ENCODE data around the gene GLA.

Gene GLA

DNA sequence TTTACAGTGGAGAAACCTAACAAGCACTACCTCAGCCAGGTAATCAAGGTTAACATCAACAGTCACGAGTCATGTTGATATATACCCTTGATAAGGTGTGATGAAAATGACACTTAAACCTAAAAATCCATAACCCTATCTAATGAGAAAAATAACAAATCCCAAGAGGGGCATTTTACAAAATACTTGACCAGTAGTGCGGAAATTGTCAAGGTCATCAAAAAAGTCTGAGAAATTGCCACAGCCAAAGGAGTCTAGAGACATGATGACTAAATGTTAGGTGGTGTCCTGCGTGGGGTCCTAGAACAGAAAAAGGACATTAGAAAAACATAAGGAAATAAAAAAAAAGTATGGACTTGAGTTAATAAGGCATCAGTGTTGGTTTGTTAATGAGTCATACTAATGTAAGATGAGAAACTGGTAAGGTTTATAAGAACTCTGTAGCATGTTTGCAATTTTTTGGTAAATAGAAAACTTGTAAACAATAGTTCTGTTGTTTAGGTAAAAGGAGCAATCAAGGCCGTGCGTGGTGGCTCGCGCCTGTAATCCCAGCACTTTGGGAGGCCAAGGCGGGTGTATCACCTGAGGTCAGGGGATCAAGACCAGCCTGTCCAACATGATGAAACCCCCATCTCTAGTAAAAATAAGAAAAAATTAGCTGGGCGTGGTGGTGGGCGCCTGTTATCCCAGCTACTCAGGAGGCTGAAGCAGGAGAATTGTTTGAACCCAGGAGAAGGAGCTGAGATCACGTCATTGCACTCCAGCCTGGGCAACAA, 14.0 kb downstream of the GLA start:
- Histone ChIP-seq H3K4ac (ENCODE audit: low read length) (no peak overlapping the region), H2AK5ac (ENCODE audit: low read depth, low read length) (no peak overlapping the region), H3K27ac (replicated peaks; ENCODE audit: low read length) (no peak overlapping the region), H2BK12ac (ENCODE audit: low read length) (no peak overlapping the region), H3K4me2 (ENCODE audit: insufficient read depth, low read length, poor library complexity, severe bottlenecking) (no peak overlapping the region), H3K9ac (ENCODE audit: low read depth, low read length, poor library complexity) (no peak overlapping the region), H4K8ac (ENCODE audit: low read depth, low read length) (no peak overlapping the region), H2BK120ac (ENCODE audit: low read depth, low read length) (no peak overlapping the region), H3K14ac (ENCODE audit: low read length) (no peak overlapping the region), H3K18ac (ENCODE audit: low read length) (no peak overlapping the region), H3K23ac (ENCODE audit: low read depth, low read length, poor library complexity) (no peak overlapping the region), H4K91ac (ENCODE audit: low read depth, low read length, poor library complexity) (no peak overlapping the region), H3K79me1 (ENCODE audit: low read depth, low read length) (peaks cover 3% of the 10 kb centered on the region), H2AFZ (ENCODE audit: low read length) (no peak overlapping the region), H3K4me1 (ENCODE audit: control insufficient read depth in 2 of 2, insufficient read depth in 1 of 2, low read depth in 1 of 2, low read length in 2 of 2) (peaks cover 3 to 9% of the 10 kb centered on the region in 2 donors), H2BK5ac (ENCODE audit: low read length) (no peak overlapping the region), H3K27me3 (ENCODE audit: control insufficient read depth in 3 of 3, insufficient read depth in 3 of 3, low read depth in 1 of 3, low read length in 3 of 3) (no peaks in the 10 kb centered on the region), H3K9me3 (replicated peaks in 1 of 2; ENCODE audit: control insufficient read depth in 2 of 2, insufficient read depth in 1 of 2, low read depth in 1 of 2, low read length in 2 of 2) (no peaks in the 10 kb centered on the region), H3K4me3 (ENCODE audit: low read length in 2 of 2) (no peak overlapping the region), H3K36me3 (replicated peaks in 1 of 2; ENCODE audit: control insufficient read depth in 2 of 2, insufficient read depth in 2 of 2, low read length in 2 of 2) (peaks cover 8 to 52% of the 10 kb centered on the region in 2 donors), H2BK15ac (ENCODE audit: low read length) (no peak overlapping the region)
- no CpG with 5 or more reads among the region's 11 CpGs for WGBS, 2 donors (ENCODE audit: extremely low coverage in 2 of 2, insufficient read length in 2 of 2, insufficient replicate concordance in 1 of 2)
- no peak for DNase-seq (ENCODE audit: low spot score)

DNA sequence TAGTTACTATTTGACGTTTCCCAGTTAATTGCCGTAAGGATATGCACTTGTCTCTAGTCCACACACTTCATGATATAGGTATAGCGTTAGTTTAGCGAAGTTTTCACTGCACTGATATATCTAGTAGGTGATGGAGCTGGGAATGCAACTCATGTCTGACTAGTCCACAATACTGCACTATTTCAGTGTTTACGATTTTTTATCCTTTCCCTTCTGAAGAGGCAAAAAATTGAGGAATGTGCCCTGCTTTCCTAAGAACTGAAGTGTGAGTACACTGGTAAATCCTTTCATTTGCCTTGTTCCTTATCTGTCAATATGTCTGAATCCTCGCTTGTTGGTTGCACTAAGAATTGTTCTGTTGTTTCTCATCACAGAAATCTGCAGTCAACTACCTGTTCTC, 15.9 kb downstream of the GLA start:
- no peak overlapping the region for H3K14ac ChIP-seq (ENCODE audit: low read length)
- no peak overlapping the region for H3K18ac ChIP-seq (ENCODE audit: low read length)
- H3K23ac ChIP-seq (ENCODE audit: low read depth, low read length, poor library complexity) = no peak overlapping the region
- H2BK5ac ChIP-seq (ENCODE audit: low read length) = no peak overlapping the region
- no peak overlapping the region for H3K4ac ChIP-seq (ENCODE audit: low read length)
- H2BK12ac ChIP-seq (ENCODE audit: low read length) = no peak overlapping the region
- peaks cover 3 to 9% of the 10 kb centered on the region in 2 donors for H3K4me1 ChIP-seq (ENCODE audit: control insufficient read depth in 2 of 2, insufficient read depth in 1 of 2, low read depth in 1 of 2, low read length in 2 of 2)
- no peak overlapping the region for H4K8ac ChIP-seq (ENCODE audit: low read depth, low read length)
- no peaks in the 10 kb centered on the region for H3K27me3 ChIP-seq (ENCODE audit: control insufficient read depth in 3 of 3, insufficient read depth in 3 of 3, low read depth in 1 of 3, low read length in 3 of 3)
- H2BK120ac ChIP-seq (ENCODE audit: low read depth, low read length) = no peak overlapping the region
- DNase-seq (ENCODE audit: low spot score) = no peak
- no CpG with 5 or more reads among the region's 6 CpGs for WGBS, 2 donors (ENCODE audit: extremely low coverage in 2 of 2, insufficient read length in 2 of 2, insufficient replicate concordance in 1 of 2)
- no peak overlapping the region for H2BK15ac ChIP-seq (ENCODE audit: low read length)
- H3K4me3 ChIP-seq (ENCODE audit: low read length in 2 of 2) = peak overlapping the region; percentile 74 to 97
- H3K27ac ChIP-seq (replicated peaks; ENCODE audit: low read length) = no peak overlapping the region
- peaks cover 3% of the 10 kb centered on the region for H3K79me1 ChIP-seq (ENCODE audit: low read depth, low read length)
- no peaks in the 10 kb centered on the region for H3K9me3 ChIP-seq (replicated peaks in 1 of 2; ENCODE audit: control insufficient read depth in 2 of 2, insufficient read depth in 1 of 2, low read depth in 1 of 2, low read length in 2 of 2)
- peak overlapping the region; percentile 4 for H3K9ac ChIP-seq (ENCODE audit: low read depth, low read length, poor library complexity)
- H3K4me2 ChIP-seq (ENCODE audit: insufficient read depth, low read length, poor library complexity, severe bottlenecking) = peak overlapping the region; percentile 49
- H4K91ac ChIP-seq (ENCODE audit: low read depth, low read length, poor library complexity) = no peak overlapping the region
- H2AFZ ChIP-seq (ENCODE audit: low read length) = no peak overlapping the region
- H2AK5ac ChIP-seq (ENCODE audit: low read depth, low read length) = no peak overlapping the region
- peaks cover 8 to 50% of the 10 kb centered on the region in 2 donors for H3K36me3 ChIP-seq (replicated peaks in 1 of 2; ENCODE audit: control insufficient read depth in 2 of 2, insufficient read depth in 2 of 2, low read length in 2 of 2)

- Histone ChIP-seq H3K4me2 (ENCODE audit: insufficient read depth, low read length, poor library complexity, severe bottlenecking) (peak within 1 kb of the TSS; percentile 54), H2BK5ac (ENCODE audit: low read length) (no peak within 1 kb of the TSS), H3K14ac (ENCODE audit: low read length) (no peak within 1 kb of the TSS), H4K91ac (ENCODE audit: low read depth, low read length, poor library complexity) (no peak within 1 kb of the TSS), H3K4me1 (ENCODE audit: control insufficient read depth in 2 of 2, insufficient read depth in 1 of 2, low read depth in 1 of 2, low read length in 2 of 2) (peaks cover 3 to 9% of the 10 kb centered on the region in 2 donors), H4K8ac (ENCODE audit: low read depth, low read length) (peak within 1 kb of the TSS; percentile 65), H3K9ac (ENCODE audit: low read depth, low read length, poor library complexity) (peak within 1 kb of the TSS; percentile 97), H3K79me1 (ENCODE audit: low read depth, low read length) (peaks cover 3% of the 10 kb centered on the region), H3K4ac (ENCODE audit: low read length) (no peak within 1 kb of the TSS), H3K23ac (ENCODE audit: low read depth, low read length, poor library complexity) (no peak within 1 kb of the TSS), H3K4me3 (ENCODE audit: low read length in 2 of 2) (peak within 1 kb of the TSS; percentile 74 to 97), H3K27ac (replicated peaks; ENCODE audit: low read length) (peak within 1 kb of the TSS; percentile 51), H3K27me3 (ENCODE audit: control insufficient read depth in 3 of 3, insufficient read depth in 3 of 3, low read depth in 1 of 3, low read length in 3 of 3) (no peaks in the 10 kb centered on the region), H3K18ac (ENCODE audit: low read length) (peak within 1 kb of the TSS; percentile 80), H3K36me3 (replicated peaks in 1 of 2; ENCODE audit: control insufficient read depth in 2 of 2, insufficient read depth in 2 of 2, low read length in 2 of 2) (peaks cover 8 to 43% of the 10 kb centered on the region in 2 donors), H3K9me3 (replicated peaks in 1 of 2; ENCODE audit: control insufficient read depth in 2 of 2, insufficient read depth in 1 of 2, low read depth in 1 of 2, low read length in 2 of 2) (no peaks in the 10 kb centered on the region), H2BK15ac (ENCODE audit: low read length) (no peak within 1 kb of the TSS), H2BK12ac (ENCODE audit: low read length) (no peak within 1 kb of the TSS), H2BK120ac (ENCODE audit: low read depth, low read length) (no peak within 1 kb of the TSS), H2AK5ac (ENCODE audit: low read depth, low read length) (no peak within 1 kb of the TSS), H2AFZ (ENCODE audit: low read length) (peak within 1 kb of the TSS; percentile 88)
- DNase-seq (ENCODE audit: low spot score) = peak; percentile 70
- no CpG with 5 or more reads among the region's 47 CpGs for WGBS, 2 donors (ENCODE audit: extremely low coverage in 2 of 2, insufficient read length in 2 of 2, insufficient replicate concordance in 1 of 2)
These were observed 16.8 kb downstream of the GLA start, which contains the start of gene RPL36A for GRCh38 chrX:101390664-101391525. Gene RPL36A (plus strand): TSS chrX:101391011. CDS start chrX:101391044, 33 bp downstream.

- Histone ChIP-seq H3K18ac (ENCODE audit: low read length) (no peak overlapping the region), H3K4me1 (ENCODE audit: control insufficient read depth in 2 of 2, insufficient read depth in 1 of 2, low read depth in 1 of 2, low read length in 2 of 2) (peaks cover 3 to 9% of the 10 kb centered on the region in 2 donors), H2BK120ac (ENCODE audit: low read depth, low read length) (no peak overlapping the region), H2AK5ac (ENCODE audit: low read depth, low read length) (no peak overlapping the region), H3K23ac (ENCODE audit: low read depth, low read length, poor library complexity) (no peak overlapping the region), H2BK15ac (ENCODE audit: low read length) (no peak overlapping the region), H3K9ac (ENCODE audit: low read depth, low read length, poor library complexity) (no peak overlapping the region), H2AFZ (ENCODE audit: low read length) (no peak overlapping the region), H3K36me3 (replicated peaks in 1 of 2; ENCODE audit: control insufficient read depth in 2 of 2, insufficient read depth in 2 of 2, low read length in 2 of 2) (peaks cover 8 to 22% of the 10 kb centered on the region in 2 donors), H3K9me3 (replicated peaks in 1 of 2; ENCODE audit: control insufficient read depth in 2 of 2, insufficient read depth in 1 of 2, low read depth in 1 of 2, low read length in 2 of 2) (no peaks in the 10 kb centered on the region), H3K27ac (replicated peaks; ENCODE audit: low read length) (no peak overlapping the region), H3K4me3 (ENCODE audit: low read length in 2 of 2) (no peak overlapping the region), H4K8ac (ENCODE audit: low read depth, low read length) (no peak overlapping the region), H3K27me3 (ENCODE audit: control insufficient read depth in 3 of 3, insufficient read depth in 3 of 3, low read depth in 1 of 3, low read length in 3 of 3) (no peaks in the 10 kb centered on the region), H3K14ac (ENCODE audit: low read length) (no peak overlapping the region), H4K91ac (ENCODE audit: low read depth, low read length, poor library complexity) (no peak overlapping the region), H2BK12ac (ENCODE audit: low read length) (no peak overlapping the region), H3K4ac (ENCODE audit: low read length) (no peak overlapping the region), H3K4me2 (ENCODE audit: insufficient read depth, low read length, poor library complexity, severe bottlenecking) (no peak overlapping the region), H3K79me1 (ENCODE audit: low read depth, low read length) (peaks cover 3% of the 10 kb centered on the region), H2BK5ac (ENCODE audit: low read length) (no peak overlapping the region)
- DNase-seq (ENCODE audit: low spot score) = no peak
- WGBS, 2 donors (ENCODE audit: extremely low coverage in 2 of 2, insufficient read length in 2 of 2, insufficient replicate concordance in 1 of 2) = no CpG with 5 or more reads among the region's 3 CpGs
These were observed 19.1 kb downstream of the GLA start for GRCh38 chrX:101388604-101389003.
